Endothelial cell of umbilical vein (primary cell): ENCODE measurements around the gene DAGLB.

Experiments
- EZH2 ChIP-seq: IDR thresholded peaks from 2 replicates; pipeline ENCODE4 v1.6.1; 2012; ENCODE audit warnings: borderline replicate concordance, low read depth, mild to moderate bottlenecking, moderate library complexity, low read length, inconsistent platforms; ENCODE audit not compliant: severe bottlenecking
- MYC ChIP-seq: IDR thresholded peaks from one replicate; pipeline ENCODE4 v1.6.1; 2011; ENCODE audit warnings: mild to moderate bottlenecking, low read depth, low read length
- POLR2AphosphoS5 ChIP-seq: IDR thresholded peaks from 2 replicates; pipeline ENCODE4 v1.6.1; 2012; ENCODE audit warnings: low read depth, mild to moderate bottlenecking, control low read depth, low read length, moderate library complexity; ENCODE audit not compliant: insufficient read depth
- TF ChIP-seq, protein P1 (sequence below), 2 donors: IDR thresholded peaks; 1 replicate in 1 of 2; 2 replicates in 1 of 2; pipeline ENCODE4 v1.5.1; 2011; ENCODE audit warnings: low read length in 2 of 2, mild to moderate bottlenecking in 2 of 2, moderate library complexity in 2 of 2, control low read depth in 1 of 2, inconsistent platforms in 1 of 2, low read depth in 1 of 2; ENCODE audit not compliant: insufficient read depth in 1 of 2; ENCODE audit errors: extremely low read depth in 1 of 2

DNA sequence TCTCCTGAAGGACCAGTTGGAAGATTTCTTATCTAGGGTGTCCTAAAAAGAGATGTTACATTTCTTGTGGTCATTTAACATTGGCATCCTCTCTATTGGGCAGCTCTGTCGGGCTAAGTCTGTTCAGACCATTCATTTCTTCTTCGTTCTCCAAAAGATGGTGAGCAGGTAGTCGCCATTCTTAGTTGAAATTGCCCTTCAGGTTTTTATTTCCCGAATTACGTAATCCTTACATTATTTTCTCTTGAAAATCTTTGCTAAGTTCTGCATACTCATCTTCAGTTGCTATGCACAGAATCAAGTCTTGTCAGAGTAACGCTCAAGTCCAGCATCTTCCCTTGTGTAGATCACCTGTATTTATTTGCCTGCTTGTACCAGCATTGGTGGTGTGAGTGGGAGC, 53.6 kb downstream of the DAGLB start:
- TF ChIP-seq, protein P1, sequence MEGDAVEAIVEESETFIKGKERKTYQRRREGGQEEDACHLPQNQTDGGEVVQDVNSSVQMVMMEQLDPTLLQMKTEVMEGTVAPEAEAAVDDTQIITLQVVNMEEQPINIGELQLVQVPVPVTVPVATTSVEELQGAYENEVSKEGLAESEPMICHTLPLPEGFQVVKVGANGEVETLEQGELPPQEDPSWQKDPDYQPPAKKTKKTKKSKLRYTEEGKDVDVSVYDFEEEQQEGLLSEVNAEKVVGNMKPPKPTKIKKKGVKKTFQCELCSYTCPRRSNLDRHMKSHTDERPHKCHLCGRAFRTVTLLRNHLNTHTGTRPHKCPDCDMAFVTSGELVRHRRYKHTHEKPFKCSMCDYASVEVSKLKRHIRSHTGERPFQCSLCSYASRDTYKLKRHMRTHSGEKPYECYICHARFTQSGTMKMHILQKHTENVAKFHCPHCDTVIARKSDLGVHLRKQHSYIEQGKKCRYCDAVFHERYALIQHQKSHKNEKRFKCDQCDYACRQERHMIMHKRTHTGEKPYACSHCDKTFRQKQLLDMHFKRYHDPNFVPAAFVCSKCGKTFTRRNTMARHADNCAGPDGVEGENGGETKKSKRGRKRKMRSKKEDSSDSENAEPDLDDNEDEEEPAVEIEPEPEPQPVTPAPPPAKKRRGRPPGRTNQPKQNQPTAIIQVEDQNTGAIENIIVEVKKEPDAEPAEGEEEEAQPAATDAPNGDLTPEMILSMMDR (IDR thresholded peaks at IDR 0.05; ENCODE audit: extremely low read depth in 1 of 2, insufficient read depth in 1 of 2, low read depth in 1 of 2, low read length in 2 of 2) = no peak
- TF ChIP-seq POLR2AphosphoS5 = no peak
- no peak for TF ChIP-seq MYC
- no peak for TF ChIP-seq EZH2
